ENCODE results near the gene NLK.

Gene NLK

GRCh38 chr17:28225867-28226266, 183.4 kb downstream of the NLK start:
- H3K4me3 ChIP-seq (ENCODE audit: low read depth, low read length), result no peak overlapping the region
- no peak for TF ChIP-seq MAX (IDR thresholded peaks at IDR 0.05; ENCODE audit: low read depth, low read length)
- DNase-seq (ENCODE audit: low read depth), result no peak

GRCh38 chr17:28226563-28227315, 184.3 kb downstream of the NLK start:
- DNase-seq (ENCODE audit: low read depth), result no peak
- H3K4me3 ChIP-seq (ENCODE audit: low read depth, low read length), result no peak overlapping the region
- TF ChIP-seq, protein P1, sequence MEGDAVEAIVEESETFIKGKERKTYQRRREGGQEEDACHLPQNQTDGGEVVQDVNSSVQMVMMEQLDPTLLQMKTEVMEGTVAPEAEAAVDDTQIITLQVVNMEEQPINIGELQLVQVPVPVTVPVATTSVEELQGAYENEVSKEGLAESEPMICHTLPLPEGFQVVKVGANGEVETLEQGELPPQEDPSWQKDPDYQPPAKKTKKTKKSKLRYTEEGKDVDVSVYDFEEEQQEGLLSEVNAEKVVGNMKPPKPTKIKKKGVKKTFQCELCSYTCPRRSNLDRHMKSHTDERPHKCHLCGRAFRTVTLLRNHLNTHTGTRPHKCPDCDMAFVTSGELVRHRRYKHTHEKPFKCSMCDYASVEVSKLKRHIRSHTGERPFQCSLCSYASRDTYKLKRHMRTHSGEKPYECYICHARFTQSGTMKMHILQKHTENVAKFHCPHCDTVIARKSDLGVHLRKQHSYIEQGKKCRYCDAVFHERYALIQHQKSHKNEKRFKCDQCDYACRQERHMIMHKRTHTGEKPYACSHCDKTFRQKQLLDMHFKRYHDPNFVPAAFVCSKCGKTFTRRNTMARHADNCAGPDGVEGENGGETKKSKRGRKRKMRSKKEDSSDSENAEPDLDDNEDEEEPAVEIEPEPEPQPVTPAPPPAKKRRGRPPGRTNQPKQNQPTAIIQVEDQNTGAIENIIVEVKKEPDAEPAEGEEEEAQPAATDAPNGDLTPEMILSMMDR (IDR thresholded peaks at IDR 0.05; ENCODE audit: low read depth, low read length), result no peak
- TF ChIP-seq POLR2A (IDR thresholded peaks at IDR 0.05; ENCODE audit: extremely low read depth, insufficient read length), result no peak
- no peak for TF ChIP-seq MAX (IDR thresholded peaks at IDR 0.05; ENCODE audit: low read depth, low read length)
- no peak for TF ChIP-seq MYC (IDR thresholded peaks at IDR 0.05; ENCODE audit: low read depth, low read length)

- TF ChIP-seq, protein P1 (IDR thresholded peaks at IDR 0.05; ENCODE audit: low read depth, low read length), result no peak
- TF ChIP-seq MAX (IDR thresholded peaks at IDR 0.05; ENCODE audit: low read depth, low read length) (no peak), POLR2A (IDR thresholded peaks at IDR 0.05; ENCODE audit: extremely low read depth, insufficient read length) (no peak), MYC (IDR thresholded peaks at IDR 0.05; ENCODE audit: low read depth, low read length) (no peak)
- no peak for DNase-seq (ENCODE audit: low read depth)
- H3K4me3 ChIP-seq (ENCODE audit: low read depth, low read length), result no peak overlapping the region
Measured at GRCh38 chr17:28227316-28228108, 185.0 kb downstream of the NLK start.

DNA sequence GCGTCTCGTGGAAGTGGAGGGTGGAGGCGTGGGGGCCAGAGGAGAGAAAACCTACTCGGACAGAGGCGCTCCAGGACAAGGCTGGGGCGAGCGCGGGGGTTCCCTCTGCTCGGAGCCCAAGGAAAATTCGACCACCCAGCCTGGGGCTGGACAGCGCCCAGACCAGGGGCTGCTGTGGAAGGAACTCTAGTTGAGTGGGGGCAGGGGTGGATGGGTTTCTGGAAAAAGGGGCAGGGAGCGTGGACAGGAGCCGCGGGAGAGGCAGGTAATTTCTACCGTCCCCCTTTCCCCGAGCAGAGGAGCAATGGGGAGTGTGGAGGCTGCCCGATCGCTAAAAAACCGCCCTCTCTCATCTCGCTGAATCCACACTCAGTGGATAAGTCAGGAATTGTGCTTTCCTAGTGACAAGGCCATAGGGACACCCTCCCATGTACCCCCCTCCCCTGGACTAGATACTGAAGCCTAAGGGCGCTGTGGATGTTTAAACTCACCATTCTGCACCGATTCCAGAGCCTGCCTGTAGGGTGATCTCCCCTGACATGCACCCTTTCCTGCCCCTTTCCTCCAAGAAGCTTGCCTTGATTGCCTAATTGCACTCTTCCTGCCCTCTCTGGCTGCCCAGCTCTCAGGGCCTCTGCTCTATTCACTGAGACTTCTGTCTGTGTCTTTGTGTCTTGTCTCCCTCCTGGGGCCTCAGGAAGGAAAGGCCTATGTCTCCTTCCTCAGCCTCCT, 185.8 kb downstream of the NLK start:
- no peak overlapping the region for H3K4me3 ChIP-seq (ENCODE audit: low read depth, low read length)
- DNase-seq (ENCODE audit: low read depth), result peak; percentile 27

DNA sequence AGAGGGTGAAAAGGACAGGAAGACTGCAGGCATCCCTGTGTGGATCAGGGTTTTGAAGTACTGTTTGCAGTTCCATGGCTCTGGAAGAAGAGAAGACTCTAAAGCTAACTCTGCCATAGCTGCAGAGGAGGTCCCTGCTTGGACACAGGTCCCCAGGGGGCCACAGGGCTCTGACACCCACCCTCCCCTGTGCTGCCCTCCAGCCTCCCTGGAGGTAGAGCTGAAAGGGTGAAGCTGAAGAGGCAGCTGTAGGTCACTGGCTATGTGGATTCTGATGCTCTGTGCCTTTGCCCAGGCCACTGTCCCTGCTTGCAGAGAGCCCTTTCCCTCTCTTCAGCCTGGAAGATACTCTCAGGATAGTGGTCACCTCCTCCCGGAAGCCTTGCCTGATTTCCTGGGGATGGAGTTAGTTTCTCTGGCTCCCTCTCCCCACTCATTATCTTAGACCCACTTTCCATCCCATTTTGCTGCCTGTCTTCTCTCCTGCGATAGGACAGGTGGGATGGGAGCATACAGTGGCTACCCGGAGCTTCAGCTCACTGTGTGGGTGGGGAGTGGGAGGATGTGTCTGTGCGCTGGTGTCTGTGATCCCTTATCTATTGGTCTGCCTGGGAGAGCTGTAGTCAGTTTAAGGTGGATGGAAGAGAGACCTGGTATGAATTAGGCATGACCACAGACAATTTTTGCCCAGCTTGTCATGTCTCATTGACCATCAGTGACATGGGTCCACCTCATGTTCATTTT, 186.7 kb downstream of the NLK start:
- no peak for TF ChIP-seq MYC (IDR thresholded peaks at IDR 0.05; ENCODE audit: low read depth, low read length)
- no peak for TF ChIP-seq MAX (IDR thresholded peaks at IDR 0.05; ENCODE audit: low read depth, low read length)
- TF ChIP-seq, protein P1 (IDR thresholded peaks at IDR 0.05; ENCODE audit: low read depth, low read length), result no peak
- no peak for TF ChIP-seq POLR2A (IDR thresholded peaks at IDR 0.05; ENCODE audit: extremely low read depth, insufficient read length)
- H3K4me3 ChIP-seq (ENCODE audit: low read depth, low read length), result no peak overlapping the region
- no peak for DNase-seq (ENCODE audit: low read depth)

More for the DNA sequence above, 185.8 kb downstream of the NLK start:
- TF ChIP-seq MAX (IDR thresholded peaks at IDR 0.05; ENCODE audit: low read depth, low read length) (no peak), MYC (IDR thresholded peaks at IDR 0.05; ENCODE audit: low read depth, low read length) (no peak), POLR2A (IDR thresholded peaks at IDR 0.05; ENCODE audit: extremely low read depth, insufficient read length) (no peak)
- TF ChIP-seq, protein P1 (IDR thresholded peaks at IDR 0.05; ENCODE audit: low read depth, low read length), result no peak
